HCT116 (cell line): ENCODE data around the gene WAC. TPM values are rescaled to one million over a fixed set of nuclear protein-coding genes. Genes with fewer than 3 reads are reported as not detected.

ENCODE experiments used
- ATAC-seq: fragments of 200-7000 bp; cut with Tn5 transposase; 2 replicates; pipeline ENCODE4 v1.9.1; 2020; ENCODE audit warnings: mild to moderate bottlenecking, moderate library complexity
- BruUV-seq: library from RNA; stranded (reverse); fragments of 400-500 nt; replicated peaks from 2 replicates; lab custom pipeline; 2021; lab: Mats Ljungman, UMichigan
- CTCF ChIA-PET: fragments of 300-600 bp; sonication (Branson Sonifier 250); formaldehyde crosslinking; loops from one replicate; lab custom pipeline; 2021; ENCODE audit warnings: antibody characterized with exemption; lab: Charles Lee
- POLR2A ChIA-PET: fragments of 300-600, 350-600 bp; sonication (Branson Sonifier 250); formaldehyde crosslinking; loops from one replicate; lab custom pipeline; 2021; ENCODE audit warnings: antibody characterized with exemption; lab: Charles Lee
- RAD21 ChIA-PET, 2 experiments: fragments of 300-600 bp; sonication (Branson Sonifier 250); formaldehyde crosslinking; loops; one replicate each; lab custom pipeline; 2023; ENCODE audit warnings: low total read pairs in 2 of 2; ENCODE audit not compliant: uncharacterized antibody in 2 of 2, unreplicated experiment in 2 of 2, low non-redundant PET in 1 of 2; lab: Charles Lee
- DNase-seq: peaks from one replicate; pipeline ENCODE4 v3.0.0-alpha.2; 2010; ENCODE audit warnings: low read depth, low spot score
- H2AFZ ChIP-seq: fragments of 200-600 bp; shearing (Covaris generic), sonication (generic); 2 replicates; pipeline ENCODE4 v1.6.1; 2017; ENCODE audit warnings: low read depth, mixed run types, mixed read lengths, antibody characterized with exemption, low read length; ENCODE audit not compliant: poor library complexity, severe bottlenecking
- H3K27ac ChIP-seq: 2 replicates; pipeline ENCODE4 v1.5.1; 2012; ENCODE audit warnings: low read depth, low read length
- H3K27me3 ChIP-seq: fragments of 200-600 bp; sonication (generic); 2 replicates; pipeline ENCODE4 v1.6.1; 2016; ENCODE audit warnings: mixed run types, low read length, mixed read lengths; ENCODE audit not compliant: insufficient read depth
- H3K36me3 ChIP-seq, 2 experiments: fragments of 200-500 bp in 1 of 2; fragments of 200-600 bp in 1 of 2; sonication (Bioruptor generic) in 1 of 2; sonication (generic) in 1 of 2; 2 replicates each; pipeline versions ENCODE4 v1.5.1 to v1.6.1; 2014 to 2016; ENCODE audit warnings: low read length in 2 of 2, inconsistent platforms in 1 of 2, mixed read lengths in 1 of 2, mixed run types in 1 of 2; ENCODE audit not compliant: insufficient read depth in 2 of 2, control insufficient read depth in 1 of 2
- H3K4me1 ChIP-seq, 2 experiments: fragments of 200-600 bp in 1 of 2; sonication (generic) in 1 of 2; 2 replicates each; pipeline versions ENCODE4 v1.5.1 to v1.6.1; 2012 to 2017; ENCODE audit warnings: low read length in 2 of 2, inconsistent platforms in 1 of 2, mild to moderate bottlenecking in 1 of 2, mixed read lengths in 1 of 2, mixed run types in 1 of 2, moderate library complexity in 1 of 2; ENCODE audit not compliant: insufficient read depth in 2 of 2, control insufficient read depth in 1 of 2
- H3K4me2 ChIP-seq: fragments of 200-600 bp; sonication (generic); 2 replicates; pipeline ENCODE4 v1.6.1; 2017; ENCODE audit warnings: mixed run types, low read length, mixed read lengths
- H3K4me3 ChIP-seq, 2 experiments: fragments of 200-600 bp in 1 of 2; sonication (generic) in 1 of 2; replicated peaks in 1 of 2; 2 replicates each; pipeline ENCODE4 v1.5.1; 2011 to 2016; ENCODE audit warnings: low read length in 2 of 2, control low read depth in 1 of 2, low read depth in 1 of 2, mild to moderate bottlenecking in 1 of 2, mixed read lengths in 1 of 2, mixed run types in 1 of 2
- H3K79me2 ChIP-seq: fragments of 200-600 bp; sonication (generic); 2 replicates; pipeline ENCODE4 v1.6.1; 2017; ENCODE audit warnings: mild to moderate bottlenecking, mixed run types, low read length, moderate library complexity, mixed read lengths; ENCODE audit not compliant: insufficient read depth
- H3K9ac ChIP-seq: fragments of 200-600 bp; sonication (generic); 2 replicates; pipeline ENCODE4 v1.6.1; 2016; ENCODE audit warnings: low read length, mixed read lengths
- H3K9me2 ChIP-seq: fragments of 200-600 bp; sonication (generic), shearing (Covaris generic); 2 replicates; pipeline ENCODE4 v1.6.1; 2017; ENCODE audit warnings: mixed run types, mild to moderate bottlenecking, moderate library complexity; ENCODE audit not compliant: insufficient read depth
- H3K9me3 ChIP-seq, 2 experiments: fragments of 200-500 bp in 1 of 2; fragments of 200-600 bp in 1 of 2; sonication (Bioruptor generic) in 1 of 2; sonication (generic) in 1 of 2; 2 replicates each; pipeline ENCODE4 v1.6.1; 2014 to 2017; ENCODE audit warnings: low read length in 2 of 2, mixed read lengths in 2 of 2, inconsistent platforms in 1 of 2, low read depth in 1 of 2, mild to moderate bottlenecking in 1 of 2, mixed run types in 1 of 2, moderate library complexity in 1 of 2; ENCODE audit not compliant: control insufficient read depth in 1 of 2, insufficient read depth in 1 of 2
- H4K20me1 ChIP-seq: fragments of 200-600 bp; sonication (generic), shearing (Covaris generic); 2 replicates; pipeline ENCODE4 v1.6.1; 2017; ENCODE audit warnings: mixed run types, mild to moderate bottlenecking, moderate library complexity; ENCODE audit not compliant: insufficient read depth
- CBX3 ChIP-seq: IDR thresholded peaks from 2 replicates; pipeline ENCODE4 v1.6.1; 2012; ENCODE audit warnings: low read depth
- CEBPB ChIP-seq: IDR thresholded peaks from 2 replicates; pipeline ENCODE4 v1.6.1; 2012; ENCODE audit warnings: low read depth
- EGR1 ChIP-seq: IDR thresholded peaks from 2 replicates; pipeline ENCODE4 v1.6.1; 2012; ENCODE audit warnings: low read depth
- ELF1 ChIP-seq: IDR thresholded peaks from 2 replicates; pipeline ENCODE4 v1.6.1; 2012; ENCODE audit warnings: low read depth, borderline replicate concordance
- EZH2 ChIP-seq: fragments of 200-600 bp; sonication (generic); IDR thresholded peaks from 2 replicates; pipeline ENCODE4 v1.6.1; 2017; ENCODE audit warnings: antibody characterized with exemption, mixed run types
- EZH2phosphoT487 ChIP-seq: fragments of 200-600 bp; IDR thresholded peaks from 2 replicates; pipeline ENCODE4 v1.6.1; 2018; ENCODE audit warnings: antibody characterized with exemption, borderline replicate concordance
- FOSL1 ChIP-seq: IDR thresholded peaks from 2 replicates; pipeline ENCODE4 v1.6.1; 2012; ENCODE audit warnings: low read depth
- JUND ChIP-seq: IDR thresholded peaks from 2 replicates; pipeline ENCODE4 v1.6.1; 2012
- POLR2AphosphoS5 ChIP-seq: IDR thresholded peaks from 2 replicates; pipeline ENCODE4 v1.6.1; 2011; ENCODE audit warnings: mild to moderate bottlenecking, low read depth, low read length, moderate library complexity
- RAD21 ChIP-seq: IDR thresholded peaks from 2 replicates; pipeline ENCODE4 v1.6.1; 2012; ENCODE audit warnings: low read depth, mild to moderate bottlenecking
- SIN3A ChIP-seq: IDR thresholded peaks from 2 replicates; pipeline ENCODE4 v1.6.1; 2012; ENCODE audit warnings: low read depth
- SP1 ChIP-seq: IDR thresholded peaks from 2 replicates; pipeline ENCODE4 v1.6.1; 2012; ENCODE audit warnings: low read depth
- TCF7L2 ChIP-seq: IDR thresholded peaks from 2 replicates; pipeline ENCODE4 v1.7.0; 2011; ENCODE audit warnings: borderline replicate concordance, inconsistent platforms; ENCODE audit not compliant: insufficient read depth, insufficient read length; ENCODE audit errors: extremely low read depth
- YY1 ChIP-seq: IDR thresholded peaks from 2 replicates; pipeline ENCODE4 v1.6.1; 2011; ENCODE audit warnings: low read length, low read depth, moderate library complexity, mild to moderate bottlenecking; ENCODE audit not compliant: insufficient replicate concordance; ENCODE audit errors: extremely low read depth
- ZFX ChIP-seq: fragments of 450-650 bp; IDR thresholded peaks from 2 replicates; pipeline ENCODE4 v1.6.1; 2017
- ZNF274 ChIP-seq: fragments of 200-500 bp; sonication (Bioruptor generic); IDR thresholded peaks from 2 replicates; pipeline ENCODE4 v1.6.1; 2014; ENCODE audit warnings: mild to moderate bottlenecking, low read depth, low read length, inconsistent platforms
- intact Hi-C: fragments of 100-400 bp; cut with micrococcal nuclease; formaldehyde crosslinking; loops from 2 replicates; pipeline ENCODE4 v1.10.0; 2022
- total RNA-seq: library from RNA; stranded (reverse); gene quantifications from one replicate; pipeline ENCODE4 v1.2.1, GENCODE V29; 2021; ENCODE audit not compliant: unreplicated experiment
- TF ChIP-seq, protein P1 (sequence below): IDR thresholded peaks from 2 replicates; pipeline ENCODE4 v1.6.1; 2012; ENCODE audit warnings: low read depth

Gene WAC
- total RNA-seq, 1 experiment from 2014 or later = 117 TPM

DNA sequence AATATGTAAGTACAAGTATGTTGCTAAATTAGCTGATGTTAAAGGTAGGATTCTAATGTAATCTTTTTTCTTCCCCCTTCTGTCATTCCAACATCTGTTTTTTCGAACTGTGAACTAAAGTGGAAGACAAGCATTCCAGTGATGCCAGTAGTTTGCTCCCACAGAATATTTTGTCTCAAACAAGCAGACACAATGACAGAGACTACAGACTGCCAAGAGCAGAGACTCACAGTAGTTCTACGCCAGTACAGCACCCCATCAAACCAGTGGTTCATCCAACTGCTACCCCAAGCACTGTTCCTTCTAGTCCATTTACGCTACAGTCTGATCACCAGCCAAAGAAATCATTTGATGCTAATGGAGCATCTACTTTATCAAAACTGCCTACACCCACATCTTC is 62.7 kb downstream of the WAC start:
- no peak overlapping the region for H3K27ac ChIP-seq
- H3K36me3 ChIP-seq = peaks cover 20 to 23% of the 10 kb centered on the region in 2 experiments
- H3K4me3 ChIP-seq = no peak overlapping the region
- H3K27me3 ChIP-seq = no peaks in the 10 kb centered on the region
- CTCF ChIA-PET = no interaction called here
- TF ChIP-seq ELF1 (no peak), EGR1 (no peak), CBX3 (no peak), ZFX (no peak), EZH2 (no peak)
- TF ChIP-seq, all 23 proteins: peak for 0
- Histone ChIP-seq H3K79me2 (peaks cover 100% of the 10 kb centered on the region), H3K9ac (no peak overlapping the region), H3K4me1 (peaks cover 0 to 20% of the 10 kb centered on the region in 2 experiments; a peak in 2 of 4 replicates), H4K20me1 (peaks cover 62% of the 10 kb centered on the region; the same call in 1 of the 2 replicates), H2AFZ (no peak overlapping the region), H3K9me3 (no peaks in the 10 kb centered on the region), H3K4me2 (no peak overlapping the region), H3K9me2 (no peaks in the 10 kb centered on the region)
- no peak for DNase-seq
- RAD21 ChIA-PET = no interaction called here
- BruUV-seq = no TSS peak
- POLR2A ChIA-PET = no interaction called here
- intact Hi-C loops = no loop called here
- no peak for ATAC-seq

DNA sequence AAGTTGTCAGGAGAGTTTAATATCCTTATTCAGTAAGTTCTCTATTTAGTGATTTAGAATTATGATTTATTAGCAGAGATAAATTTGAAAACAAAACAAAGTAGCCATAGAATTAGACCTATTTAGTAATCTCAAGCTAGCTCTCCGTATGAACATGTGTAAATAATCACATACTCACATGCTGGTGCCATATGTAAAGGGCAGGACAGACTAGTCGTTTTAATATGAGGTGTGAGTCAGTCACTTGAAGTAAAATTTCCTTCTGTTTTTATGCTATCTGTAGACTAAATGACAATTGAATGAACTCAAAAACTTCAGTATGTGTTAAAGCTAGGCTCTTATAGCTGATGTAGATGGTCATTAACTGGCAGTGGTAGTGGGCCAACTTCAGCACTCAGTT is 67.1 kb downstream of the WAC start:
- no peak for TF ChIP-seq EZH2phosphoT487
- no peak for TF ChIP-seq EZH2
- TF ChIP-seq RAD21 = no peak
- TF ChIP-seq SP1 = no peak
- TF ChIP-seq SIN3A = no peak
- no peak for TF ChIP-seq ZNF274
- no peak for TF ChIP-seq YY1
- TF ChIP-seq POLR2AphosphoS5 = no peak
- TF ChIP-seq, protein P1, sequence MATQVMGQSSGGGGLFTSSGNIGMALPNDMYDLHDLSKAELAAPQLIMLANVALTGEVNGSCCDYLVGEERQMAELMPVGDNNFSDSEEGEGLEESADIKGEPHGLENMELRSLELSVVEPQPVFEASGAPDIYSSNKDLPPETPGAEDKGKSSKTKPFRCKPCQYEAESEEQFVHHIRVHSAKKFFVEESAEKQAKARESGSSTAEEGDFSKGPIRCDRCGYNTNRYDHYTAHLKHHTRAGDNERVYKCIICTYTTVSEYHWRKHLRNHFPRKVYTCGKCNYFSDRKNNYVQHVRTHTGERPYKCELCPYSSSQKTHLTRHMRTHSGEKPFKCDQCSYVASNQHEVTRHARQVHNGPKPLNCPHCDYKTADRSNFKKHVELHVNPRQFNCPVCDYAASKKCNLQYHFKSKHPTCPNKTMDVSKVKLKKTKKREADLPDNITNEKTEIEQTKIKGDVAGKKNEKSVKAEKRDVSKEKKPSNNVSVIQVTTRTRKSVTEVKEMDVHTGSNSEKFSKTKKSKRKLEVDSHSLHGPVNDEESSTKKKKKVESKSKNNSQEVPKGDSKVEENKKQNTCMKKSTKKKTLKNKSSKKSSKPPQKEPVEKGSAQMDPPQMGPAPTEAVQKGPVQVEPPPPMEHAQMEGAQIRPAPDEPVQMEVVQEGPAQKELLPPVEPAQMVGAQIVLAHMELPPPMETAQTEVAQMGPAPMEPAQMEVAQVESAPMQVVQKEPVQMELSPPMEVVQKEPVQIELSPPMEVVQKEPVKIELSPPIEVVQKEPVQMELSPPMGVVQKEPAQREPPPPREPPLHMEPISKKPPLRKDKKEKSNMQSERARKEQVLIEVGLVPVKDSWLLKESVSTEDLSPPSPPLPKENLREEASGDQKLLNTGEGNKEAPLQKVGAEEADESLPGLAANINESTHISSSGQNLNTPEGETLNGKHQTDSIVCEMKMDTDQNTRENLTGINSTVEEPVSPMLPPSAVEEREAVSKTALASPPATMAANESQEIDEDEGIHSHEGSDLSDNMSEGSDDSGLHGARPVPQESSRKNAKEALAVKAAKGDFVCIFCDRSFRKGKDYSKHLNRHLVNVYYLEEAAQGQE = no peak
- no peak for TF ChIP-seq ZFX
- TF ChIP-seq JUND = no peak
- TF ChIP-seq FOSL1 = no peak
- no peak for TF ChIP-seq CEBPB
- no peak for TF ChIP-seq ELF1
- TF ChIP-seq TCF7L2 = no peak
- no peaks in the 10 kb centered on the region for H3K9me3 ChIP-seq
- no peak overlapping the region for H2AFZ ChIP-seq
- POLR2A ChIA-PET = no interaction called here
- H3K4me2 ChIP-seq = no peak overlapping the region
- H3K27ac ChIP-seq = no peak overlapping the region
- CTCF ChIA-PET = no interaction called here
- peaks cover 97% of the 10 kb centered on the region for H3K79me2 ChIP-seq
- no peaks in the 10 kb centered on the region for H3K27me3 ChIP-seq
- H4K20me1 ChIP-seq = peaks cover 68% of the 10 kb centered on the region; the same call in 1 of the 2 replicates
- ATAC-seq = no peak
- RAD21 ChIA-PET = no interaction called here
- H3K4me3 ChIP-seq = no peak overlapping the region
- intact Hi-C loops = no loop called here
- no peaks in the 10 kb centered on the region for H3K4me1 ChIP-seq
- no peak overlapping the region for H3K9ac ChIP-seq
- no peak for DNase-seq
- no peaks in the 10 kb centered on the region for H3K9me2 ChIP-seq
- peaks cover 14 to 17% of the 10 kb centered on the region in 2 experiments for H3K36me3 ChIP-seq
- BruUV-seq = no TSS peak
